Effector memory CD8-positive, alpha-beta T cell (primary cell): ENCODE data around the gene ANTXR1.

Experiments used
- ATAC-seq: fragments of 150-1000 bp; cut with Tn5 transposase; replicated peaks from 2 replicates; pipeline ENCODE4 v1.10.0; 2021; ENCODE audit warnings: mild to moderate bottlenecking, moderate library complexity
- DNase-seq, 3 experiments: peaks; one replicate each; pipeline ENCODE4 v3.0.0; 2021
- H3K27ac Mint-ChIP-seq, 2 donors: one replicate each; pipeline ENCODE4 v1.8.0; 2022; ENCODE audit warnings: mild to moderate bottlenecking in 2 of 2, mixed read lengths in 2 of 2, moderate library complexity in 2 of 2
- H3K27me3 Mint-ChIP-seq, 2 donors: one replicate each; pipeline ENCODE4 v1.8.0; 2022; ENCODE audit warnings: mixed read lengths in 2 of 2
- H3K36me3 Mint-ChIP-seq: one replicate; pipeline ENCODE4 v1.8.0; 2022; ENCODE audit warnings: mild to moderate bottlenecking, moderate library complexity, mixed read lengths; ENCODE audit not compliant: insufficient read depth
- H3K4me1 Mint-ChIP-seq, 2 donors: one replicate each; pipeline ENCODE4 v1.8.0; 2022; ENCODE audit warnings: low read depth in 2 of 2, mixed read lengths in 2 of 2
- H3K4me3 Mint-ChIP-seq, 2 donors: one replicate each; pipeline ENCODE4 v1.8.0; 2022; ENCODE audit warnings: mild to moderate bottlenecking in 2 of 2, mixed read lengths in 2 of 2, moderate library complexity in 2 of 2
- H3K9me3 Mint-ChIP-seq, 2 donors: one replicate each; pipeline ENCODE4 v1.8.0; 2022; ENCODE audit warnings: mixed read lengths in 2 of 2

The ANTXR1 gene

DNA sequence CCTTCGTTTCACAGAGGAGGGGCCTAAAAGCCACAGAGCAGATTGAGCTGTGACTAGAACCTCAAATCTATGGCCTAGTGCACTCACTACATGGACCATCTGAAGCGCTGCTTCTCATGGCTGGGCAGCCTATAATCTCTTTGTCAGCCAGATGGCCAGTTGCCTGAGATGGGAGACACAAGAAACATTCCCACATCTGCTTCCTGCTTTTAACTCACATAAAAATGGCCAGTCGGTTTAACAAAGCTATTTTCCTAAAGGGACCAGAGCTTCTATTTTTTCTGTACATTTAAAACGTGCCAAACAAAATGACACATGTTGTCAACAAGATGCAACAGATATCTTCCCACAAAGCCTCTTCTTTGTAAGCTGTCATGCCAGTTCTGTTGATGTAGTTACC is 200.2 kb downstream of the ANTXR1 start:
- peaks cover 23 to 37% of the 10 kb centered on the region in 2 donors for H3K27me3 Mint-ChIP-seq

DNA sequence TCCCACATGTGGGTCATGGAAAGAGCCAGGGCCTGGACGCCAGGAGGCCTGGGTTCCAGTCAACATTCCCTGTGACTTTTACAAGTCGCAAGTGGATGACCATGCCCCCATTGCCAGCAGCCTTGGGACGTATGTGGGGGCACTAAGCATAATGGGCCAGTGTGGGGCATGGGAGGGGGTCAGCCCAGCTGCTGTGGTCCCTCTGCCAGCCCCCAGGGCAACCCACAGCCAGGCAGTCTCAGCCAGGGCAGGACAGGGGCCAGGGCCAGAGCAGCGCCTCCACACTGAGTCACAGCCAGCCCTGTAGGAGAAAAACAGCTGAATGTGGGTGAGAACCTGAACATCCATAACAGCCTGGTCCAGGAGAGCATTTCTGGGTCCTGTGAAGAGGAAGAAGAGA is 200.8 kb downstream of the ANTXR1 start:
- Mint-ChIP-seq H3K9me3 (no peaks in the 10 kb centered on the region), H3K27me3 (peaks cover 23 to 37% of the 10 kb centered on the region in 2 donors), H3K27ac (no peak overlapping the region), H3K4me3 (no peak overlapping the region), H3K4me1 (peaks cover 0 to 1% of the 10 kb centered on the region in 2 donors), H3K36me3 (peaks cover 3% of the 10 kb centered on the region)
- ATAC-seq = no peak
- DNase-seq = no peak

More for the DNA sequence above, 200.2 kb downstream of the ANTXR1 start:
- H3K27ac Mint-ChIP-seq = no peak overlapping the region
- no peak overlapping the region for H3K4me3 Mint-ChIP-seq
- no peak for ATAC-seq
- H3K4me1 Mint-ChIP-seq = peaks cover 0 to 1% of the 10 kb centered on the region in 2 donors
- H3K36me3 Mint-ChIP-seq = peaks cover 3% of the 10 kb centered on the region
- no peaks in the 10 kb centered on the region for H3K9me3 Mint-ChIP-seq
- no peak for DNase-seq

DNA sequence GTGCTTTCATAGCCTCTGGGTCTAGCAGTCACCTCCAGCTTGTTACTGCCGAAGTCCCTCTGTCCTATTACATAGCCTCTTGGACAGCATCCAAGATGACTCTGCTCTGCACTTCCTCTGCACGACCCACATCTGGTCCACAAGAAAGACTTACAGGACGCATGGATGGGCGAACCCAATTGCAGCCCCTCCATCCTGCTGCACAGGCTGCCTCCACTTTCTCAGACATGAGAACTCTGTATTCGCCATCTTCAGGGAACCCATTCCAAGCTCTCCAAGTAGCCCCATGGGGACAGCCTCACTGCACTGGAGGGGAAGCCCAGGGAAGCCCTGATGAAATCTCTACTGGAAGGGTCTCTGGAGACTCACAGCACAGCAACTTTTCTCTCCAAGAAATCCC is 201.9 kb downstream of the ANTXR1 start:
- no peak for ATAC-seq
- Mint-ChIP-seq H3K36me3 (peaks cover 3% of the 10 kb centered on the region), H3K4me3 (no peak overlapping the region), H3K9me3 (no peaks in the 10 kb centered on the region), H3K27ac (no peak overlapping the region), H3K4me1 (peaks cover 0 to 1% of the 10 kb centered on the region in 2 donors), H3K27me3 (peaks cover 23 to 42% of the 10 kb centered on the region in 2 donors)
- no peak for DNase-seq

- Mint-ChIP-seq H3K36me3 (peaks cover 3% of the 10 kb centered on the region), H3K9me3 (no peaks in the 10 kb centered on the region), H3K27me3 (peaks cover 33 to 57% of the 10 kb centered on the region in 2 donors), H3K4me1 (peaks cover 0 to 1% of the 10 kb centered on the region in 2 donors), H3K4me3 (no peak overlapping the region), H3K27ac (no peak overlapping the region)
- DNase-seq (no peak), ATAC-seq (no peak)
Observed at GRCh38 chr2:69216535-69217332, 203.8 kb downstream of the ANTXR1 start.

- DNase-seq (no peak), ATAC-seq (no peak)
- Mint-ChIP-seq H3K4me1 (peaks cover 0 to 1% of the 10 kb centered on the region in 2 donors), H3K27ac (peak overlapping the region in 1 of 2 donors; percentile 49), H3K9me3 (no peaks in the 10 kb centered on the region), H3K36me3 (peaks cover 3% of the 10 kb centered on the region), H3K27me3 (peaks cover 38 to 64% of the 10 kb centered on the region in 2 donors), H3K4me3 (no peak overlapping the region)
Observed at GRCh38 chr2:69217333-69218080, 204.5 kb downstream of the ANTXR1 start.

- Mint-ChIP-seq H3K27me3 (peaks cover 33 to 69% of the 10 kb centered on the region in 2 donors), H3K4me1 (no peaks in the 10 kb centered on the region), H3K36me3 (peaks cover 3% of the 10 kb centered on the region), H3K4me3 (no peak overlapping the region), H3K27ac (no peak overlapping the region), H3K9me3 (no peaks in the 10 kb centered on the region)
- ATAC-seq = no peak
- DNase-seq = no peak
Observed at GRCh38 chr2:69221512-69221911, 208.5 kb downstream of the ANTXR1 start.

GRCh38 chr2:69221960-69222751 is 209.2 kb downstream of the ANTXR1 start:
- Mint-ChIP-seq H3K4me3 (no peak overlapping the region), H3K9me3 (no peaks in the 10 kb centered on the region), H3K36me3 (peaks cover 3% of the 10 kb centered on the region), H3K27ac (no peak overlapping the region), H3K27me3 (peaks cover 26 to 66% of the 10 kb centered on the region in 2 donors), H3K4me1 (no peaks in the 10 kb centered on the region)
- DNase-seq (no peak), ATAC-seq (no peak)

DNA sequence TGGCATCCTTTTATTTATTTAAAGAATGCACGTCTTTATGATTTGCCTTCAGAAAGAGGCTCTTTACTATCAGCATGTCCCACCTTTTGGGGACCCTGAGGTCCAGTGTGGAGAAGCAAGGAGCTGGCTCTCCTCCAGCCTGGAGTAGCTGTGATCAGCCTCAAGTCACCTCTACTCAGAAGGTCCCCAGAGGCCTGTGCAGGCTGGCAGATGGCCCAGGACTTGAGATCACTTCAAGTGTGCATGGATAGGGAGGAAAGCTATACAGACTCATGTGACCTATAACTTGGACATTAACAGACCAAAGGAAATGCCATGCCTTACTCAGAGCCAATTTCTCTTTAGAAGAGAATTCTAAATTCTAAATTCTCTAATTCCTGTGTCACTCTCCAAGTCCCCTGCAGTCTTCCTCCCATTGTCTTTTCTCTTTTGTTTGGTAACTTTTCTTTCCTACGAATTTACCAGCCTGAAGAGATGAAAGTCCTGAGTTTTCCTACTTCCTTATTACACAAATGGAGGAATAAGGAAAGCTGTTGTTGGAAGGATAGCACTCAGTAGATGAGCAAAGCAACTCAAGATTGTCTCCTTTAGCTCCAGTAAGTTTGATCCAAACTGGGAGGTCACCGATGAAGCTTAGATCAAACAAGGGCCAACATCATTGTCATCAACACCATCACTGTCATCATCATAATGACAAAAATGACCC is 210.1 kb downstream of the ANTXR1 start:
- no peak overlapping the region for H3K27ac Mint-ChIP-seq
- no peaks in the 10 kb centered on the region for H3K36me3 Mint-ChIP-seq
- H3K27me3 Mint-ChIP-seq = peaks cover 33 to 68% of the 10 kb centered on the region in 2 donors
- H3K9me3 Mint-ChIP-seq = no peaks in the 10 kb centered on the region
- ATAC-seq (no peak), DNase-seq (no peak)
- H3K4me1 Mint-ChIP-seq = no peaks in the 10 kb centered on the region
- no peak overlapping the region for H3K4me3 Mint-ChIP-seq

GRCh38 chr2:69223759-69224511 is 211.0 kb downstream of the ANTXR1 start:
- DNase-seq = no peak

DNA sequence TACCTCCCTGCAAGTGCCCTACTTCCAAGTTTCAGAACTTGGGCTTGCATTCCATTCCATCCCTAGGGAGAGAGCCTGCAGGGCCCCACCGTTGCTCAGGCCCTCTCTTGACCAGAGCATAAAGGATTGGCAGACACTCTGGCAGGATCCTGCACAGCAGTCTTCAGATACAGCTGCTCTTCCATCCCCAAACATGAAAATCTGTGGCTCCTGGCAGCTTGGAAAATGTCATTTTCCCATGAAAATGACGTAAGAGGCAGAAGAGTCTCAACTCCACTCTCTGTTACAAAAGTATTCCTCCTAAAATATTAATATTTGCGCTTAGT is 211.5 kb downstream of the ANTXR1 start:
- no peaks in the 10 kb centered on the region for H3K36me3 Mint-ChIP-seq
- H3K27me3 Mint-ChIP-seq = peaks cover 36 to 76% of the 10 kb centered on the region in 2 donors
- H3K4me3 Mint-ChIP-seq = no peak overlapping the region
- H3K27ac Mint-ChIP-seq = no peak overlapping the region
- H3K4me1 Mint-ChIP-seq = no peaks in the 10 kb centered on the region
- no peaks in the 10 kb centered on the region for H3K9me3 Mint-ChIP-seq
- DNase-seq (no peak), ATAC-seq (no peak)

More at GRCh38 chr2:69223759-69224511, 211.0 kb downstream of the ANTXR1 start:
- Mint-ChIP-seq H3K36me3 (no peaks in the 10 kb centered on the region), H3K4me1 (no peaks in the 10 kb centered on the region), H3K4me3 (no peak overlapping the region), H3K27ac (no peak overlapping the region), H3K9me3 (no peaks in the 10 kb centered on the region), H3K27me3 (peaks cover 36 to 75% of the 10 kb centered on the region in 2 donors)
- ATAC-seq = no peak

DNA sequence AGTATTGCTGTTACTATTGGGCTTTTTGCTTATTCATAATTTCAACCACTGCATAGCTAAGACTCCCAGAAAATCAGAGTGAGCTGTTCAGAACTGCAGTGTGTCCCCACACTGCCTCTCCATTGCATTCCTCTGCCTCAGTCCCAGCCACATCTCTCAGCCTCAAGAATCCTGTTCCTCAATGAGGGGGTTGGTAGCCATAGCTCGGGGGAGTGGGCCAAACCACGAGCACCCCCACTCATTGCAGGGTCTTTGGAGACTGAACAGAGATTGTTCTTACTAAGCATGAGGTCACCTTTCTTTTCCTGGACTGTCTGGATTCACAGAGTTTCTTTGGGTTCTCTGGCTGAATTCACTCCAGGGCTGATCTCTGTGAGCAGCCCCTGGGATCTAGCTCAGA is 213.0 kb downstream of the ANTXR1 start:
- H3K4me1 Mint-ChIP-seq = no peaks in the 10 kb centered on the region
- no peaks in the 10 kb centered on the region for H3K9me3 Mint-ChIP-seq
- no peak for DNase-seq
- H3K27me3 Mint-ChIP-seq = peaks cover 39 to 70% of the 10 kb centered on the region in 2 donors
- H3K27ac Mint-ChIP-seq = no peak overlapping the region
- no peaks in the 10 kb centered on the region for H3K36me3 Mint-ChIP-seq
- H3K4me3 Mint-ChIP-seq = no peak overlapping the region
- ATAC-seq = no peak

DNA sequence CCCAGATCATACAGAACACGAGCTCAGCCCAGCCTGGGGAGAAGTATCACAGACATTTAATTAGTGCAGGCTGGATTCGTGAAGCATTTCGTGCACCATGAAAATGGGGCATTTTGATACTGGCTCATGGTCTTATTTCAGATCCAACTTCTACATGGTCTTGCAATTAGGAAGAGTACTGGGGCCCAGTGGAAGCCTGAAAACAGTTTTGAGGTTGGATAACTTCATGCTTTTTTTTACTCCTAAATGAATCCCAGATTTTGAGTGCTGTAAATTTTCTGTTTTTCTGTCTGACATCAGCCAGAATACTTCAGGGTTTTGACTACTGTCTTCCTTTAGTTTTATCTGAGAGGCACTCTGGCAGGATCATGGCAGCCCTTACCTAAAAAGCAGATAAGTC is 213.9 kb downstream of the ANTXR1 start:
- Mint-ChIP-seq H3K36me3 (no peaks in the 10 kb centered on the region), H3K4me1 (no peaks in the 10 kb centered on the region), H3K9me3 (no peaks in the 10 kb centered on the region), H3K4me3 (no peak overlapping the region), H3K27me3 (peaks cover 44 to 74% of the 10 kb centered on the region in 2 donors), H3K27ac (no peak overlapping the region)
- ATAC-seq (no peak), DNase-seq (no peak)
